ENCODE measurements around the gene ACSL4.

DNA sequence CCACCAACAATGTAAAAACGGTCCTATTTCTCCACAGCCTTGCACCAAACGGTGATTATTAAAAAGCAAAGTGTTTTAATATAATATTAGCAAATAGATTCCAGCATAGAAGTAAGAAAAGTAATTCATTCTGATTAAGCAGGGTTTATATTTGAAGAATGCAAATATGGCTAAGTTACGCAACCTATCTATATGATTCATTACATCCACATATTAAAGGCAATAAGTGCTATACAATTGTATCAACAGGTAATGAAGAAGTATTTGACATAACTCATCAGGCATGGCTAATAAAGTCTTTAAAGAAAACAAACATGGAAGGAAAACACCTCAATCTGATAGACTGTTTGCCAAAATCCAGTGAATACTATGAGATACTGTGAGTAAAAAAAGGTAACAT lies 137.0 kb downstream of the ACSL4 start:
- TF ChIP-seq, protein P1, sequence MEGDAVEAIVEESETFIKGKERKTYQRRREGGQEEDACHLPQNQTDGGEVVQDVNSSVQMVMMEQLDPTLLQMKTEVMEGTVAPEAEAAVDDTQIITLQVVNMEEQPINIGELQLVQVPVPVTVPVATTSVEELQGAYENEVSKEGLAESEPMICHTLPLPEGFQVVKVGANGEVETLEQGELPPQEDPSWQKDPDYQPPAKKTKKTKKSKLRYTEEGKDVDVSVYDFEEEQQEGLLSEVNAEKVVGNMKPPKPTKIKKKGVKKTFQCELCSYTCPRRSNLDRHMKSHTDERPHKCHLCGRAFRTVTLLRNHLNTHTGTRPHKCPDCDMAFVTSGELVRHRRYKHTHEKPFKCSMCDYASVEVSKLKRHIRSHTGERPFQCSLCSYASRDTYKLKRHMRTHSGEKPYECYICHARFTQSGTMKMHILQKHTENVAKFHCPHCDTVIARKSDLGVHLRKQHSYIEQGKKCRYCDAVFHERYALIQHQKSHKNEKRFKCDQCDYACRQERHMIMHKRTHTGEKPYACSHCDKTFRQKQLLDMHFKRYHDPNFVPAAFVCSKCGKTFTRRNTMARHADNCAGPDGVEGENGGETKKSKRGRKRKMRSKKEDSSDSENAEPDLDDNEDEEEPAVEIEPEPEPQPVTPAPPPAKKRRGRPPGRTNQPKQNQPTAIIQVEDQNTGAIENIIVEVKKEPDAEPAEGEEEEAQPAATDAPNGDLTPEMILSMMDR (IDR thresholded peaks at IDR 0.05): no peak
- TF ChIP-seq EP300 (IDR thresholded peaks at IDR 0.05; ENCODE audit: borderline replicate concordance in 1 of 2, low read depth in 1 of 2, low read length in 1 of 2) (no peak), GABPA (IDR thresholded peaks at IDR 0.05; ENCODE audit: low read depth) (no peak), TCF12 (IDR thresholded peaks at IDR 0.05) (no peak), YY1 (IDR thresholded peaks at IDR 0.05; ENCODE audit: low read depth) (no peak), NFIC (IDR thresholded peaks at IDR 0.05; ENCODE audit: borderline replicate concordance) (no peak)
- TF ChIP-seq, protein P2, sequence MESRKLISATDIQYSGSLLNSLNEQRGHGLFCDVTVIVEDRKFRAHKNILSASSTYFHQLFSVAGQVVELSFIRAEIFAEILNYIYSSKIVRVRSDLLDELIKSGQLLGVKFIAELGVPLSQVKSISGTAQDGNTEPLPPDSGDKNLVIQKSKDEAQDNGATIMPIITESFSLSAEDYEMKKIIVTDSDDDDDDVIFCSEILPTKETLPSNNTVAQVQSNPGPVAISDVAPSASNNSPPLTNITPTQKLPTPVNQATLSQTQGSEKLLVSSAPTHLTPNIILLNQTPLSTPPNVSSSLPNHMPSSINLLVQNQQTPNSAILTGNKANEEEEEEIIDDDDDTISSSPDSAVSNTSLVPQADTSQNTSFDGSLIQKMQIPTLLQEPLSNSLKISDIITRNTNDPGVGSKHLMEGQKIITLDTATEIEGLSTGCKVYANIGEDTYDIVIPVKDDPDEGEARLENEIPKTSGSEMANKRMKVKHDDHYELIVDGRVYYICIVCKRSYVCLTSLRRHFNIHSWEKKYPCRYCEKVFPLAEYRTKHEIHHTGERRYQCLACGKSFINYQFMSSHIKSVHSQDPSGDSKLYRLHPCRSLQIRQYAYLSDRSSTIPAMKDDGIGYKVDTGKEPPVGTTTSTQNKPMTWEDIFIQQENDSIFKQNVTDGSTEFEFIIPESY (IDR thresholded peaks at IDR 0.05; ENCODE audit: borderline replicate concordance, low read depth): no peak
- TF ChIP-seq, protein P3, sequence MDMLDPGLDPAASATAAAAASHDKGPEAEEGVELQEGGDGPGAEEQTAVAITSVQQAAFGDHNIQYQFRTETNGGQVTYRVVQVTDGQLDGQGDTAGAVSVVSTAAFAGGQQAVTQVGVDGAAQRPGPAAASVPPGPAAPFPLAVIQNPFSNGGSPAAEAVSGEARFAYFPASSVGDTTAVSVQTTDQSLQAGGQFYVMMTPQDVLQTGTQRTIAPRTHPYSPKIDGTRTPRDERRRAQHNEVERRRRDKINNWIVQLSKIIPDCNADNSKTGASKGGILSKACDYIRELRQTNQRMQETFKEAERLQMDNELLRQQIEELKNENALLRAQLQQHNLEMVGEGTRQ (IDR thresholded peaks at IDR 0.05; ENCODE audit: borderline replicate concordance, low read depth, low read length): no peak

All from SK-N-SH (cell line).